ENCODE results near the gene ZNF532.
A peak's percentile ranks its signal among the peaks of the same experiment; 100 is the strongest.

The ZNF532 gene

GRCh38 chr18:58951986-58952702, 87.5 kb downstream of the ZNF532 start:
- DNase-seq, result peak; percentile 17

DNA sequence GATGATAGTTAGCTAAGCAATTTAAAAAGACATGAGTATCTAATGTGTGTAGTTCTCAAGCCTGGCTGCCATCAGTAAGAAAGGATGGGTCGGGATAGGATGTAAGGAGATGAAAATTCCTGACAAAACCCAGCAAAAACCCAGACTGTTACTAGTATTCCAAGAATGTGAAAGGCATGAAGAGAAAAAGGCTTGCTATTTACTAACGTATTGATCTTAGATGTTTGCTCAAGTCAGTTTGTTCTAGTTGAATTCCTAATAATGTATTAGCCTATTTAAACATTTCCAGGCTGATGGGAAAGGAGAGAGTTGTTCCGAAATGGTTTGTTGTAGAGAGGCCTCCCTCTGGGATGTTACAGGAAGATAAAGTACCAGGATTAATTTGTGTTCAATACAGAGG, 88.2 kb downstream of the ZNF532 start:
- peak; percentile 47 for DNase-seq

- no peak for DNase-seq
These were observed 89.0 kb downstream of the ZNF532 start for GRCh38 chr18:58953627-58954026.

DNA sequence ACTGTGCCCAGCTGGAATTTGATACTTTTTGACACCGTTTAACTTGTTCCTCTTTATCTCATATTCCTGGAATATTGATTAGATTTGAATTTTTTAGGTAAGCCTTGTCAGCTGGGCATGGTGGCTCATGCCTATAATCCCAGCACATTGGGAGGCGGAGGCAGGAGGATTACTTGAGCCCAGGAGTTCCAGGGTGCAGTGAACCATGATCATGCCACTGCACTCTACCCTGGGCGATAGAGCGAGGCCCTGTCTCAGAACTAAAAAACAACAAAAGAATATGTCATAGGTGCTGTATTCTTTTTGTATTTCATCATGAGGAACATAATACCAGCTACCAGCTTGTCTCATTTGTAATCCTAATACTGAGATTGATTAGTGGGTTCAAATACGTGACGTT, 90.3 kb downstream of the ZNF532 start:
- no peak for DNase-seq

GRCh38 chr18:58955738-58956137, 91.1 kb downstream of the ZNF532 start:
- DNase-seq, result no peak

GRCh38 chr18:58958628-58959027, 94.0 kb downstream of the ZNF532 start:
- no peak for DNase-seq

DNA sequence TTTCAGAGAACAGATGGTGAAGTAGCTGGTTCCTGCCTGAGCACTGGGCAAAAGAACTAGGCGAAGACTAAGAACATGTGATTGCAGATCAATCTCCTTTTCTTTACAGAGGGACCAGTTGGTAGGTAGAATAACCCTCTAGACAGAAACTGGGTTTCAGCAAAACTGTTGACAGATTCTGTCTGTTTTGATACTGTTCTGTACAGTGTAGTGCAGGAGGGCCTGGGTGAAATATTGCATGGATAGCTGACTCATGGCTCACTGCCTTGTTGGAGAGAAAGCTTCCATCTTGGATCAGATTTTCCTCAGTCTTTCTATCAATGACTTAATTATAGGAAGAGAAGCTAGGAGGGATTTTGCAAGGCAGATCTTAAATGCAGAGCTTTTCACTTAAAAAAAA, 95.8 kb downstream of the ZNF532 start:
- no peak for DNase-seq

GRCh38 chr18:58960946-58961722, 96.5 kb downstream of the ZNF532 start:
- DNase-seq, result no peak

- no peak for DNase-seq
These were observed 97.7 kb downstream of the ZNF532 start for GRCh38 chr18:58962336-58962735.

GRCh38 chr18:58965291-58966004, 100.8 kb downstream of the ZNF532 start:
- no peak for DNase-seq

GRCh38 chr18:58966005-58966677, 101.5 kb downstream of the ZNF532 start:
- no peak for DNase-seq

GRCh38 chr18:58966704-58967103, 102.0 kb downstream of the ZNF532 start:
- no peak for DNase-seq

- DNase-seq, result no peak
These were observed 103.1 kb downstream of the ZNF532 start for GRCh38 chr18:58967751-58968254.

GRCh38 chr18:58970943-58971790, 106.5 kb downstream of the ZNF532 start:
- no peak for DNase-seq

DNA sequence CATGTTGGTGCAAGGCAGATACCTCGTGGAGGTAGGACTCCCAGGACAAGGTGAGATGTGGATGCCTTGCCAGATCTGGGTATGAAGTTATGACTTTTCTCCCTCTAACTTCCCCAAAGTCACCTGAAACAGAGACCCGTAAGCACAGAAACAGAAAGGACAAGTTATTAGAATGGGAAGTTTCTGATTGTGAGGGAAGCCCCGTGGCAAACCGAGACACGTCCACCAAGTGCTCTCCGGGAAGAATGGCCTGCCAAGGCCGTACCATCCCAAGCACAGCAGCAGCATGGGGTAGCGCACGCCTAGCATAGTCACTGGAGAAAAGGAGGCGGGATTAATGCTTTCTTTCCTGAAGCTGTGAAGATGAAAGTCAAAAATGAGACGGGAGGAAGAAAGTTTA, 110.6 kb downstream of the ZNF532 start:
- no peak for DNase-seq

GRCh38 chr18:58975781-58976180, 111.1 kb downstream of the ZNF532 start:
- DNase-seq, result no peak

GRCh38 chr18:58977223-58977622, 112.5 kb downstream of the ZNF532 start:
- no peak for DNase-seq

GRCh38 chr18:58977801-58978200, 113.1 kb downstream of the ZNF532 start:
- DNase-seq, result peak; percentile 23

DNA sequence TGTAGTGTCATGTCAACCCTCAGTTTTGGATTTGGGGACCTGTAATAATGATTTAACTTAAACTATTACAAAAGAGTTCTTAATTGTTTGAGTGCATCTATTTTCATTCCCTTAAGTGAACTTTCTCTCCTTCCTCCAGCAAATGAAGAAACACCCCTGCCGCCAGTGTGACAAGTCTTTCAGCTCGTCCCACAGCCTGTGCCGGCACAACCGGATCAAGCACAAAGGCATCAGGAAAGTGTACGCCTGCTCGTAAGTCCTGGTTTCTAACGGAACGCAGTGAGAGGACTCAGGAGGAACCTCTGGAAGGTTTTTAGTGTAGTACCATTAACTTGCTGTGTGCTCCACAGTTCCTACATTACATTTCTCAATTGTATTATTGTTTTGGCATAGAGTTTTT, 114.2 kb downstream of the ZNF532 start:
- no peak for DNase-seq

GRCh38 chr18:58979615-58980014, 114.9 kb downstream of the ZNF532 start:
- no peak for DNase-seq

GRCh38 chr18:58980991-58981390, 116.3 kb downstream of the ZNF532 start:
- no peak for DNase-seq

Measured in fibroblast of skin of right quadriceps (primary cell).